GM12801 (cell line): ENCODE results near the gene LYPLAL1.

ENCODE experiments used
- TF ChIP-seq, protein P1 (sequence below): IDR thresholded peaks from one replicate; pipeline ENCODE4 v1.5.1; 2011; ENCODE audit warnings: control low read depth; ENCODE audit not compliant: insufficient read length; ENCODE audit errors: extremely low read depth

Gene LYPLAL1

DNA sequence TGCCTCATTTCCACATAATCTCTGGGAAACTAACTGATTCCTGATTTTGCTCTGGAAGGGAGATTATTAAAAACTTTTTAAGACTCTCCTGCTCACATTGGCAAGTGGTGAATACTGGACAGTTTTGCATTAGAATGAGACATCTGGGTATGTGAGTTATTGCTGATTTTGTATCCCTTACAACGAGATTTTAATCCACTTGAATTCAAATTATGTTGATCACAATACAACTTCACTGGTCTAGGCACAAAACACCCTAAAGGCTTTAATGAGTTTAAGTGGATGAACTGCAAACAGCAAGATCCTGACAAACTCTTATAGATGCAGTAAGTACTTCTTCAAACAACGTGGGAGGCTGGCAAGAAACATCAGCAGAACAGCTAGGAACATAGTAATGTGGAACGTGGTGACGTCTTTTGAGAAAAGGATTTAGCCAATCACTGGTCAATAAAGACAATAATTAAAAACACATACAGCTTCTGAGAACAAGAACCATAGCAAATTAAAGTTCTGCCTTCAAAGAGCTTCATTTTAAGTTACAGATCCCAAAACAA lies 10.2 kb upstream of the LYPLAL1 start:
- TF ChIP-seq, protein P1, sequence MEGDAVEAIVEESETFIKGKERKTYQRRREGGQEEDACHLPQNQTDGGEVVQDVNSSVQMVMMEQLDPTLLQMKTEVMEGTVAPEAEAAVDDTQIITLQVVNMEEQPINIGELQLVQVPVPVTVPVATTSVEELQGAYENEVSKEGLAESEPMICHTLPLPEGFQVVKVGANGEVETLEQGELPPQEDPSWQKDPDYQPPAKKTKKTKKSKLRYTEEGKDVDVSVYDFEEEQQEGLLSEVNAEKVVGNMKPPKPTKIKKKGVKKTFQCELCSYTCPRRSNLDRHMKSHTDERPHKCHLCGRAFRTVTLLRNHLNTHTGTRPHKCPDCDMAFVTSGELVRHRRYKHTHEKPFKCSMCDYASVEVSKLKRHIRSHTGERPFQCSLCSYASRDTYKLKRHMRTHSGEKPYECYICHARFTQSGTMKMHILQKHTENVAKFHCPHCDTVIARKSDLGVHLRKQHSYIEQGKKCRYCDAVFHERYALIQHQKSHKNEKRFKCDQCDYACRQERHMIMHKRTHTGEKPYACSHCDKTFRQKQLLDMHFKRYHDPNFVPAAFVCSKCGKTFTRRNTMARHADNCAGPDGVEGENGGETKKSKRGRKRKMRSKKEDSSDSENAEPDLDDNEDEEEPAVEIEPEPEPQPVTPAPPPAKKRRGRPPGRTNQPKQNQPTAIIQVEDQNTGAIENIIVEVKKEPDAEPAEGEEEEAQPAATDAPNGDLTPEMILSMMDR: no peak

DNA sequence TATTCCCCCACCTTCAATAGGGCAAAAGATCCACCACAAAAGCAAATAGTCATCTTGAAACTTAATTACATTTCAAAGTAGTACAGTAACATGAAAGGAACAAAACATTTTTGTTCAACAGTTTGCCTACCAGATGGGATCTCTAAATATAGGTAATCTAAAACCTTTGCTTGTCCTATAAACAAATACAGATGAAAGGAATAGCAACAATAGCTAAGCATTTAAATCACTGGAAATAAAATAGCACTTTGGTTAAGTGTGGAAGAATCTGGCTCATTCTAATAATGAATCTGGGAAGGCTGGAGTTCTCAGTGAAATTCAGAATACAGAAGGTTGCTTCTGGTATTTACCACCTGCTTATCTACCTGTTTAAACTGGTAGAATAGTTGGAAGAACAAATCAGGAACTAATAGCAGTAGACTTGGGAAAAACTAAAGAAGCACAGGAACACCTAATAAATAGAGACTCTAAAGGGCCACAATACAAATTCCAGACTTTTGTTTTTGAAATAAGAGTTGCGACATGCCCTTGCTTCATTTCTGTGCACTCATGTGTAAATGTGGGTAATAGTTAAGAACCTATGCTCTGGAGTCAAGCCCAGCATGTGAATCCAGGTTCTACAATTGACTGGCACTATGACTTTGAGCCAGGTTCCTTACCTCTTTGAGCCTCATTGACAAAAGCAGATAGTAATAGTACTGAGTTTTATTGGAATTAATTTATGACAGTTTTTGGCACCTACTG lies 2.3 kb upstream of the LYPLAL1 start:
- TF ChIP-seq, protein P1: no peak

DNA sequence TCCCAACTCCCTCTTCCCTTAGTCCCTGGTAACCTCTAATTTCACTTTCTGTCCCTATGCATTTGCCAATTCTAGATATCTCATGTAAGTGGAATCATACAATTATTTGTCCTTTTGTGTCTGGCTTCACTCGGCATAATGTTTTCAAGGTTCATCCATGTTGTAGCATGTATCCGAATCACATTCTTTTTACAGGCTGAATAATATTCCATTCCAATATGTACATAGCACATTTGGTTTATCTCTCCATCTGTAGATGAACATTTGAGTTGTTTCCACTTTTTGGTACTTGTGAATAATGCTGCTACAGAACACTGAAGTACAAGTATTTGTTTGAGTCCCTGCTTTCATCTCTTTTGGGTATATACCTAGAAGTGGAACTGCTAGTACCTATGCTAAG lies 857 bp upstream of the LYPLAL1 start:
- TF ChIP-seq, protein P1: no peak

DNA sequence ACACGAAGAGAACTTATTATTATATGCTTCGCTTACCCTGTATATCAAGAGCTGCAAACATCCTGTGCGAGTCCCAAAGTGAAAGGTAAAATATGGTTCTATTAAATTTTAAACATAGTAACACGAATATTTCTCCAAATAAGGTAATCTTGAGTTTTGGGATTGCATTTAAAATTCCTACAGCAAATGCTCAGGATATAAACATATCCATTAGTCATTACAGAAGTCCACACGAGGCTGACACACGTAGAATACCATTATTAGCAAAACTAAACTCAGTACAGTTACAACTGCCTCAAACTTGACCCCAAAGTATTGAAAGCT lies 282 bp upstream of the LYPLAL1 start:
- TF ChIP-seq, protein P1: no peak

DNA sequence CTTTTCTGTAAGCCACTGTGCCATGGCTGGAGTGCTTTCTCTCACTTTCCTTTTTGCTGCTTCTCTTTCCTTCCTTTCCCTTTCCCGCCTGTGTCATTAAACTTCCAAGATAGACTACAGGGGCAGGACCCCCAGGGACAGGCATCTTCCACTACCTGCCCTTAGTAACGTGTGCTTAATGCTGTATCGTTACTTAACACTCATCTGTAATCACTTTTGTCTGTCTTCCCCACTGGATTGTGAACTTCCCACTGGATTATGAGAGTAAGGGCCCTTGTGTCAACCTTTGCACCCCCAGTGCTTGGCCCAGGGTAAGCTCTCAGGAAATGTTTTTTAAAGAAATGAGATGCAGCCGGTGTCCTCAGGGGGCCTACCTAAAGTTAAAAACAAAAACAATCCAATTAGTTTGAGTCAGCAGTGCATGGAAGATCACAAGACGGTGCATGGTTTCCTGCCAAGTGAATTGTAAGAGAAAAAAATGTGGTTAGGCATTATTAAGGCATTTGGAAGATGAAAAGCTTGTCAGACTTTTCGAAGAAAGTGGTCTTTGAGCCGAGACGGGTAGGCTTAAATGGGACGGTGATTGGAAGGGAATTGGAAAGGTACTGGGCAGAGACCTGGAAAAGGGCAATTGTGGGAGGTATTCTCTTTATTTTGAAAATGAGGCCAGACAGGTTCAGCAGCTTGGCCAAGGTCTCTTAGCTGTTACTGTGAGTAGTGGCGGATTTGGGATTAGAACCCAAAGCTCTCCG lies 958 bp downstream of the LYPLAL1 start:
- TF ChIP-seq, protein P1: no peak

DNA sequence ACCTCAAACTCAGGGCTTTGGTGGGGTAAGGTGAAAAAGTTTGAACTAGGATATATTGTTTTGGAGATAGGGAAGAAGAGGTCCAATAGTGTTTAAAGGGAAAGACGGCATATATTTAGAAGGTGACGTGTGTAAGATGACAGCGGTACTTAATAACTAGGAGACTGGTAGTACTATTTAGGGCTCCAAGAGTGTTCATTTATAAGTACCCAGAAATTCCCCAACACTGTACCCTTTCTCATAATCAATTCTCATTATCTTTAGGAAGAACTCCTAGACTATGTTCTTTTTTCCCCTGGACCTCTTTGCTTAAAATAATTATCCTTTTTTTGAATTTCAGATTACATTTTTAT lies 1.5 kb downstream of the LYPLAL1 start:
- TF ChIP-seq, protein P1: no peak

DNA sequence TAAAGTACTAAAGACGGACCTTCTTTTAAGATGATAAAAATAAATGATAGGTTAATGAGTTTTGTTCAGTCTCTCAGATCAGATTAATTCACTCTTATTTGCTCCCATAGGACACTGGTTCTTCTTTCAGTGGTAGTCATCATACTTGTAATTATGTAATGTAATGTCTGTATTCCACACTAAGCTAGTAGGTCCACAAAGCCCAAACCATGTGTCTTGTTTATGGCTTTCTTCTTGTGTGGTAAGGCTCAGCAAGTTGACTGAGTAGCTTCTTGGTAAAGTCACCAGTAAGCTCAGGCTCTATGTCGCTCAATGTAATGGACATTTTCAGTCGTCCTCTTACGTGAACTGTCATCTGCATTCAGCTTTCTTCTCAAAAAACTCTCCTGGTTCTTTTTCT lies 2.5 kb downstream of the LYPLAL1 start:
- TF ChIP-seq, protein P1: no peak
